Measurements from ENCODE around the gene DGKD.

Gene DGKD

DNA sequence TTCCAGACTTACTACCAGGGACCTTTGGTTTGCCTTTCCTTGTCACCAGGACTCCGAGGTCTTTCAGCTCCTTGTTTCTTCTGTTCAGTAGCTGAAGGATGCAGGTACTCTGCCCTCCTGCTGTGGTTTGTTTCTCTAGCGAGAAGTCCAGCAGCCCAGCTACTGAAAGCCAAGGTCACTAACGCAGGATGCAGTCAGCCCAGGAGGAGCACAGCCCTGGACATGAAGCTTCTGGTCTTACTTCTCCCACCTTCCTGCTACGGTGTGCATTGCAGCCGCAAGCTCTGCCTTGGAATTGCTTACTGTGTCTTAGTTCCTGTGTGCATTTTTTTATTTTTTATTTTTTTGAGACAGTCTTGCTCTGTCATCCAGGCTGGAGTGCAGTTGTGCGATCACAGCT, 62.4 kb downstream of the DGKD start:
- TF ChIP-seq, protein P1, sequence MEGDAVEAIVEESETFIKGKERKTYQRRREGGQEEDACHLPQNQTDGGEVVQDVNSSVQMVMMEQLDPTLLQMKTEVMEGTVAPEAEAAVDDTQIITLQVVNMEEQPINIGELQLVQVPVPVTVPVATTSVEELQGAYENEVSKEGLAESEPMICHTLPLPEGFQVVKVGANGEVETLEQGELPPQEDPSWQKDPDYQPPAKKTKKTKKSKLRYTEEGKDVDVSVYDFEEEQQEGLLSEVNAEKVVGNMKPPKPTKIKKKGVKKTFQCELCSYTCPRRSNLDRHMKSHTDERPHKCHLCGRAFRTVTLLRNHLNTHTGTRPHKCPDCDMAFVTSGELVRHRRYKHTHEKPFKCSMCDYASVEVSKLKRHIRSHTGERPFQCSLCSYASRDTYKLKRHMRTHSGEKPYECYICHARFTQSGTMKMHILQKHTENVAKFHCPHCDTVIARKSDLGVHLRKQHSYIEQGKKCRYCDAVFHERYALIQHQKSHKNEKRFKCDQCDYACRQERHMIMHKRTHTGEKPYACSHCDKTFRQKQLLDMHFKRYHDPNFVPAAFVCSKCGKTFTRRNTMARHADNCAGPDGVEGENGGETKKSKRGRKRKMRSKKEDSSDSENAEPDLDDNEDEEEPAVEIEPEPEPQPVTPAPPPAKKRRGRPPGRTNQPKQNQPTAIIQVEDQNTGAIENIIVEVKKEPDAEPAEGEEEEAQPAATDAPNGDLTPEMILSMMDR (IDR thresholded peaks at IDR 0.05; ENCODE audit: borderline replicate concordance, insufficient read depth, low read depth, low read length): no peak
- no peak overlapping the region for H3K4me3 ChIP-seq (ENCODE audit: low read depth, low read length)

DNA sequence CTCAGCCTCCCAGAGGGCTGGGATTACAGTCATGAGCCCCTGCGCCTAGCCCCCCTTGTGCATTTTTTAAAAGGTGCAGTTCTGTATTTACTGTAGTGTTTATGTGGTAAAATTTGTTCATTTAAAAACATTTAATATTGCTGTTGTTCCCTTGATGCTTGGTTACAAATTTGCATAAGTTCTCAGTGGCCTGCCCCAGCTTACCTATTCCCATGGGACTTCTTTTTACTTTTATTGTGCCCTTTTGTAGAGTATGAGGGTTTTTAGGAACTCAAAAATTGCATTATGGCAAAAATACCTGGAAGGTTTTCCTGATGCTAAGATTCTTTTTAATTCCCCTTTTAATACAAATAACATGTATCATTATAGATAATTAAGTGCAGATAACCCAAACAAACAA, 63.0 kb downstream of the DGKD start:
- TF ChIP-seq, protein P1 (IDR thresholded peaks at IDR 0.05; ENCODE audit: borderline replicate concordance, insufficient read depth, low read depth, low read length): no peak
- H3K4me3 ChIP-seq (ENCODE audit: low read depth, low read length): no peak overlapping the region

DNA sequence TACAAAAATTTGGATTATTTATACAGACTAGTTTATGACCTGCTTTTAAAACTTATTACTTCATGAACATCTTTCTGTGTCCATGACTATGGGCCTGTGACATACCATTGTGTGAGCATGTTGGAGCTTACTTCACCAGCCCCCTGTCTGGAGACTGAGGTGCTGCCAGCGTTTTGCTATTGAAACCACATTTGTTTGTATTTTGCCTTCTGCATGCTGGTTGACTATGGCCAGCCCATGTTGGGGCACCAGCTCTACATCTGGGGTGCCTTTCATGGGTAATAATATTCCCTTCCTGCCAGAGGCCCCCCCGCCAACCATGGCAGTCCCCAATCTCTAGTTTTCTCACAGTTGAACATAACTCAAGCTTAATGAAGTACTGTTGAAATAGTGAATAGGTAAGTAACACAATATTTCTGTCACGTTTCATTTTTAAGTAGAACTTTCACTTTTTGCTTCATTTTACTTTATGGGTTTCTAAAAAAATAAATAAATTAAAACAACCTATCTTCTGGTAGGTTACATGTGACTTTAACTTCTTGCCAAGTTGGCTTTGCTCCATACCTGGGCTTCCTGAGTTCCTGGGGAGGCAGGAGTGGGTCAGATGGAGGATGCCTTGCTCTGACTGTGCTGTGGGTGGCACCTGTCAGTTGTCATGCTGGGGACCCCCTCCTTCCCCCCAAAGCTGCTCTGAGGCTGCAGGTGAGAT, 63.9 kb downstream of the DGKD start:
- TF ChIP-seq, protein P1 (IDR thresholded peaks at IDR 0.05; ENCODE audit: borderline replicate concordance, insufficient read depth, low read depth, low read length): no peak
- peak overlapping the region; percentile 13 for H3K4me3 ChIP-seq (ENCODE audit: low read depth, low read length)

DNA sequence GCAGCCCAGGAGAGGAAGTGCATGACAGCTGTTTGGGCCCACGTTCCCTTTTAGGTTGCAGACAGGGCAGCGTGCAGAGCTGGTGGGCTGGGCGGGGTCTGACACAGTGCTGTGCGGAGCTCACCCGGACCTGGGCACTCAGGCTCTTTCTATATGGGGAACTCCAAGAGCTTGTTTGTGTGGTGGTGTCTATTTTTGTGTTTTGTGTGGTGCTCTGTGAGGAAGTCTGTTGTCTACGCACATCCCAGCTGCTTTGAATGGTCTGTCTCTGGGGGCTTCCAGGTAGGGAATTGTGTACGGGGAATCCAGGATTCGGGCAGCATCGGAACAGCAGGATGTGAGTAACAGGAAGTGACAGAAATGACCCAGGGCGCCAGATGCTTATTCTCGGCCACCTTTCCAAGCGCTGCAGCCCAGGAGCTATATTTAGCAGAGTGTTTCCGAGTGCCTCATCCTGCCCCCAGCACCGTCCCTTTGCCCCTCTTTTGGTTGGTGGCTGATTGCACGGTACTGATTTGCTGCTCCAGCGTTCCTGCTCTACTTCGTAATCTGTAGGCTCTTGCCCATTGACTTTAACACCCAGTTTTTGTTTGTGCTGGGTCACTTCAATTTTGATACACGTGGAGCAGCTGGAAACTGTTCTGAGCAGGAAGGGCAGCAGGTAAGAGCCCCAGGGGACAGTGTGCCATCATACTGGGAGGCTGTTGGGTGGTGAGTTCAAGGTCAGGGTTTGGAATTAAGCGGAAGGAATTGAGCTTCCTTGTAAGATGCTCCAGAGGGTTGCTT, 64.7 kb downstream of the DGKD start:
- peak overlapping the region; percentile 13 for H3K4me3 ChIP-seq (ENCODE audit: low read depth, low read length)

DNA sequence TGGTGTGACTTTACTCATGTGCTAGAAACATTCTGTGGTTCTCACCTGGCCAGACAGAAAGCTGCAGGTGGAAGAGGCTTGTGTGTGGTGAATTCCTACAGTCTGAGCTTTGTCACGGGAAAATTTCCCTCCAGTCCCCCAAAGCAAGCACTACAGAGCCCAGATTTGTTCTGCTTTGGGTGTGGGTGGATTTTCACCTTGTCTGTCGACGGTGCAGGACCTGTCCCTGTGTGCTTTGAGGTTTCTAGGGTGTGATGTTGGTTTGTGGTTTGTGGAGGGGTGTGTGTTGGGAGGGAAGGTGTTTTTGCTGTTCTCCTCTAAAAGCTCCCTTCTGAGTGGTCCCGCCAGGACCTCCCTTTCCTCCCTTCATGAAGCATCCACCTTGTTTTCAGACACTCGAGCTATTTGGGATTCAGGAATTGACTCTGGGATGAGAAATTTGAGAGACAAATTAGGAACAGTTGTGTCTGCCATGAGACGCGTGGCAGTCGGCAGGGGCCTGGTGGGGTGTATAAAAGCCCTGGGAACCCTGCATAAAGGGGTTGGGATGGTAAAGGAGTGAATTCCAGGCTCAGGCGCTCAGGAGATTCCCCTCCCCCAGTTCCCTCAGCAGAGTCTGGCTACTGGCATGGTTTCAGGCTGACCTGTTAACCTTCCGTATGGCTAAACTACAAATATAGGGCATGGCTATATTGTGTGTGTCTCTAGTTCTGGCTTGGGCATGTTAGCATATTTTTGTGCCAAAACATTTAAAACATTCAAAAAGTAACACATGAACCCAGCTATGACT, 65.5 kb downstream of the DGKD start:
- peak overlapping the region; percentile 13 for H3K4me3 ChIP-seq (ENCODE audit: low read depth, low read length)
- TF ChIP-seq, protein P1 (IDR thresholded peaks at IDR 0.05; ENCODE audit: borderline replicate concordance, insufficient read depth, low read depth, low read length): no peak

More for the DNA sequence above, 64.7 kb downstream of the DGKD start:
- TF ChIP-seq, protein P1 (IDR thresholded peaks at IDR 0.05; ENCODE audit: borderline replicate concordance, insufficient read depth, low read depth, low read length): no peak

DNA sequence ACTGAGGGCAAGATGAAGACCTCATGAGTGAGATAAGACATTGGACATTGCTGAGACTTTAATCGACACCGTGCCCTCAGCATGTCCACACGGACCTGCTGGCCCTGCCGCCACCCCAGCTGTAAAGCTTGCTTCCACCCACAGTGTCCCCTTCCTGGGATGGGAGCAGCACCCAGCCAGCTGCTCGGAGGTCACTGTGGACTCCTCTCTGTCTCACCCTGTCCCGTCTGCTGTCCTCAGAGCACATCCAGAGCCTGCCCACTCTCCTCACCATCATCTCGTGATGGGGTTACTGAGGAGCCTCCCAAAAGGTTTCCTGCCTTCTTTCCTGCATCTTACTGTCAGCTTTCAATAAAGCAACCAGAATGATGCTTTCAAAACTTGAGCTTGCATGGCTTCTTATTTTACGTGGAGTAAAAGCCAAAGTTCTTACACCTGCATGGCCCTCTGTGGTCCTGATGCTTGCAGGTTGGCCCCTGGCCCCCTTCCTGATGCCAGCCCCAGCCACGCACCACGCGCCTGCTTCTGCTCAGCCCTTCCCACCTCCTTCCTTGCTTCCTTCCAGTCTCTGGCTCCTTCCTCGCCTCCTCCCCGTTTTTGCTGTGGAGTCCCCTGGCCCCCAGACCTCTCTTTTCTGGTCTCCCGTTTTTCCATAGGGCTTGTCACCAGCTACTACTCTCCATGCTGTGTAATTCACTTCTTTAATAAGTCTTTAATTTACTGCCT, 67.0 kb downstream of the DGKD start:
- TF ChIP-seq, protein P1 (IDR thresholded peaks at IDR 0.05; ENCODE audit: borderline replicate concordance, insufficient read depth, low read depth, low read length): no peak
- H3K4me3 ChIP-seq (ENCODE audit: low read depth, low read length): no peak overlapping the region
